Sigmoid colon (tissue), 7 donors: ENCODE data around the gene C1orf232. TPM values are rescaled to one million over a fixed set of nuclear protein-coding genes. Genes with fewer than 3 reads are reported as not detected.

Experiments
- DNase-seq: peaks from one replicate; pipeline ENCODE4 v3.0.0-alpha.2; 2019
- H3K27ac ChIP-seq, 4 donors: fragments of 200-600 bp; sonication (generic); one replicate each; pipeline ENCODE4 v1.5.1; 2016 to 2019; ENCODE audit warnings: mild to moderate bottlenecking in 1 of 4
- H3K27me3 ChIP-seq, 3 donors: fragments of 200-600 bp; sonication (generic); one replicate each; pipeline ENCODE4 v1.5.1; 2019; ENCODE audit warnings: mild to moderate bottlenecking in 1 of 3
- H3K36me3 ChIP-seq, 4 donors: fragments of 200-600 bp; sonication (generic); one replicate each; pipeline ENCODE4 v1.5.1; 2016 to 2019
- H3K4me1 ChIP-seq, 4 donors: fragments of 200-600 bp; sonication (generic); one replicate each; pipeline ENCODE4 v1.5.1; 2017 to 2019
- H3K4me3 ChIP-seq, 4 donors: fragments of 200-600 bp; sonication (generic); one replicate each; pipeline ENCODE4 v1.5.1; 2017 to 2019; ENCODE audit warnings: mild to moderate bottlenecking in 2 of 4, moderate library complexity in 1 of 4
- H3K9me3 ChIP-seq, 4 donors: fragments of 200-600 bp in 3 of 4; sonication (generic) in 3 of 4; one replicate each; pipeline versions ENCODE4 v1.5.1 to v1.6.1; 2013 to 2019
- CTCF ChIP-seq, 4 experiments: fragments of 450-650 bp in 3 of 4; fragments of 200-600 bp in 1 of 4; IDR thresholded peaks; one replicate each; pipeline ENCODE4 v1.5.1; 2016 to 2019; ENCODE audit warnings: antibody characterized with exemption in 4 of 4, mild to moderate bottlenecking in 3 of 4, moderate library complexity in 2 of 4
- EP300 ChIP-seq, 4 donors: sonication (generic); formaldehyde crosslinking; IDR thresholded peaks; one replicate each; pipeline ENCODE4 v1.6.1; 2017; ENCODE audit warnings: antibody characterized with exemption in 4 of 4
- POLR2A ChIP-seq, 2 donors: fragments of 450-650 bp; IDR thresholded peaks; one replicate each; pipeline ENCODE4 v1.6.1; 2016; ENCODE audit warnings: antibody characterized with exemption in 2 of 2, mild to moderate bottlenecking in 2 of 2, moderate library complexity in 2 of 2
- POLR2AphosphoS5 ChIP-seq, 4 donors: sonication (generic); formaldehyde crosslinking; IDR thresholded peaks; one replicate each; pipeline ENCODE4 v1.6.1; 2017; ENCODE audit warnings: antibody characterized with exemption in 4 of 4
- WGBS, 2 donors: extraction: QIAGEN DNeasy Blood & Tissue Kit; methylation state at CpG; one replicate each; pipeline ENCODE4 v1.1.7; 2013; 5-methylcytosine and 5-hydroxymethylcytosine counted together
- intact Hi-C: fragments of 100-400 bp; cut with DNase I; formaldehyde crosslinking; loops from one replicate; pipeline ENCODE4 v1.15.1; 2023
- polyA plus RNA-seq, 3 donors: library from polyadenylated mRNA; stranded (reverse); fragments of 200-250 nt; gene quantifications; one replicate each; pipeline ENCODE4 v1.2.3, GENCODE V29; 2013
- total RNA-seq, 4 donors: library from RNA; depleted of rRNA; stranded (reverse); fragments of >200 nt; gene quantifications; one replicate each; pipeline ENCODE4 v1.1.0, GENCODE V29; 2016
- donor health status: healthy with polysubstance abuse.
- donor health status: Bipolar disorder and iron deficiency.
- donor health status: healthy.

C1orf232 gene
- total and polyA plus RNA-seq, 7 donors, result not detected

GRCh38 chr1:26197301-26197700 lies 28.5 kb upstream of the C1orf232 start:
- intact Hi-C loops, result no loop called here
- TF ChIP-seq POLR2AphosphoS5 (IDR thresholded peaks at IDR 0.05) (no peak), EP300 (IDR thresholded peaks at IDR 0.05) (no peak), POLR2A (IDR thresholded peaks at IDR 0.05) (no peak), CTCF (IDR thresholded peaks at IDR 0.05) (no peak)
- 89 to 95% methylated on average over 3 of the region's 3 CpGs for WGBS, 2 donors

GRCh38 chr1:26195805-26196204 lies 27.0 kb upstream of the C1orf232 start:
- Histone ChIP-seq H3K27me3 (peaks cover 0 to 3% (median 0%) of the 10 kb centered on the region in 3 donors), H3K4me3 (no peak overlapping the region), H3K9me3 (no peaks in the 10 kb centered on the region), H3K4me1 (no peaks in the 10 kb centered on the region), H3K36me3 (no peaks in the 10 kb centered on the region), H3K27ac (no peak overlapping the region)
- TF ChIP-seq POLR2A (IDR thresholded peaks at IDR 0.05) (no peak), CTCF (IDR thresholded peaks at IDR 0.05) (no peak), EP300 (IDR thresholded peaks at IDR 0.05) (no peak), POLR2AphosphoS5 (IDR thresholded peaks at IDR 0.05) (no peak)
- no peak for DNase-seq
- WGBS, 2 donors, result 62 to 84% methylated on average over 3 of the region's 3 CpGs
- intact Hi-C loops, result no loop called here

More at GRCh38 chr1:26197301-26197700, 28.5 kb upstream of the C1orf232 start:
- H3K27ac ChIP-seq, result no peak overlapping the region
- no peak for DNase-seq
- no peaks in the 10 kb centered on the region for H3K9me3 ChIP-seq
- H3K4me3 ChIP-seq, result no peak overlapping the region
- no peaks in the 10 kb centered on the region for H3K36me3 ChIP-seq
- H3K27me3 ChIP-seq, result peaks cover 0 to 6% (median 0%) of the 10 kb centered on the region in 3 donors
- peaks cover 0 to 5% (median 0%) of the 10 kb centered on the region in 4 donors for H3K4me1 ChIP-seq

- WGBS, 2 donors, result 38 to 65% methylated on average over 3 of the region's 3 CpGs
- no peak overlapping the region for H3K27ac ChIP-seq
These were observed 23.0 kb upstream of the C1orf232 start for GRCh38 chr1:26191739-26192138.

GRCh38 chr1:26190373-26190987 lies 21.7 kb upstream of the C1orf232 start, which contains the start of gene CATSPER4:
TSS of gene CATSPER4 (plus strand) at chr1:26190602. CDS start at chr1:26190628, 26 bp downstream.
- H3K4me3 ChIP-seq, result no peak within 1 kb of the TSS
- intact Hi-C loops, result no loop called here

More at GRCh38 chr1:26191739-26192138, 23.0 kb upstream of the C1orf232 start:
- H3K9me3 ChIP-seq, result no peaks in the 10 kb centered on the region
- no peak overlapping the region for H3K4me3 ChIP-seq
- H3K4me1 ChIP-seq, result no peaks in the 10 kb centered on the region
- no peaks in the 10 kb centered on the region for H3K36me3 ChIP-seq
- no peak for DNase-seq
- intact Hi-C loops, result no loop called here
- no peaks in the 10 kb centered on the region for H3K27me3 ChIP-seq
- TF ChIP-seq CTCF (IDR thresholded peaks at IDR 0.05) (no peak), POLR2A (IDR thresholded peaks at IDR 0.05) (no peak), EP300 (IDR thresholded peaks at IDR 0.05) (no peak), POLR2AphosphoS5 (IDR thresholded peaks at IDR 0.05) (no peak)

More at GRCh38 chr1:26190373-26190987, 21.7 kb upstream of the C1orf232 start, which contains the start of gene CATSPER4:
- Histone ChIP-seq H3K27ac (no peak within 1 kb of the TSS), H3K4me1 (no peaks in the 10 kb centered on the region), H3K36me3 (no peaks in the 10 kb centered on the region), H3K27me3 (no peaks in the 10 kb centered on the region), H3K9me3 (no peaks in the 10 kb centered on the region)
- WGBS, 2 donors, result 62 to 64% methylated on average over 16 of the region's 16 CpGs
- TF ChIP-seq POLR2A (IDR thresholded peaks at IDR 0.05) (no peak), EP300 (IDR thresholded peaks at IDR 0.05) (no peak), POLR2AphosphoS5 (IDR thresholded peaks at IDR 0.05) (no peak), CTCF (IDR thresholded peaks at IDR 0.05) (no peak)
- DNase-seq, result no peak
